Measurements from ENCODE around the gene IL17B. TPM values are rescaled to one million over a fixed set of nuclear protein-coding genes. Genes with fewer than 3 reads are reported as not detected.

The IL17B gene
- total and polyA plus RNA-seq, 2 of the 8 experiments (the other 6 are each of a cell fraction or from before 2014, with no cell fraction given) = 0.18 TPM; not detected in 1

DNA sequence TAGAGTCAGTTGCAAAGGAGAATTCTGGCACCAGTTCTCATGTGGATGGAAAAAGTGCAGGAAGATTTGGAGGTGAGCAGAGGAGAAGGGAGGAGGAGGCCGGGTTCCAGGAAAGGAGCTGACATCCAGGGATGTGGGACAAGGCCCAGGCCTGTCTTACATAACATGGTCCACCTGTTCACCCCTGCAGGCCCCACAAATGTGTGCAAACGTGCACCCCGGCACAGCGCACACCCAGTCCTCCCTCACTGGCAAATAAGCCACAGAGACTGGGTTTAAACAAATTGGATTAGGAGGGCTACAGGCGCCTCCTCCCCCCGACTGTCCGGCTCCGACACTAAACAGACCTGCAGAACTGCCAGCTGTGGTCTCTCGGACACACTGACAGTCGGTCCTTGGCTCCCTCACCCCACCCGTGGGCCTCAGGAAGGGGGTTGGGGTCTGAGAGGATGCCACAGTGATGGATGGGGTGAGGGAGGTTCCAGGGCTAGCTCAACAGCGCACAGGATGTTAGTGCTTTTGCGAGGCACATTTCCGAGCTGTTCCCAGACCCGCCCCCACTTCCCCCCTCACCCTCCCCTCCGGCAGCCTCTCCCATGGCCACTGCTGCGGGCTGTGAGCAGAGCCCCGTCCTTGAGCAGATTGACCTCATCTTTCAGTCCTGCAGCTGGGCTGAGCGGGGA, 43.4 kb upstream of the IL17B start:
- ChIA-PET POLR2A (ENCODE audit: partially characterized antibody) (interaction anchor here (0.6 to 1.3 kb wide), 3 partner anchors 23 to 101 kb away, joined by 3 to 5 read pairs (median 3); no protein-coding TSS in a partner anchor), CTCF (ENCODE audit: partially characterized antibody) (interaction anchor here (0.6 to 8.7 kb wide), 18 partner anchors 7 to 477 kb away, joined by 3 to 133 read pairs (median 4); partner anchors contain the start of gene IL17B)
- Histone ChIP-seq H3K4ac (replicated peaks; ENCODE audit: insufficient read length, low read depth, low read length) (no peak overlapping the region), H2AFZ (ENCODE audit: low read length) (peak overlapping the region; percentile 19; the same call in 1 of the 2 replicates), H3K4me2 (ENCODE audit: insufficient read depth in 1 of 2, low read depth in 2 of 2, low read length in 2 of 2) (no peak overlapping the region), H4K20me1 (replicated peaks in 1 of 2; ENCODE audit: control insufficient read depth in 1 of 2, insufficient read depth in 2 of 2, low read length in 2 of 2) (no peaks in the 10 kb centered on the region), H3K56ac (replicated peaks; ENCODE audit: insufficient read length, low read depth, low read length) (no peak overlapping the region), H3K18ac (ENCODE audit: extremely low read depth, low read length) (no peak overlapping the region), H3K9ac (replicated peaks in 1 of 4; ENCODE audit: extremely low read depth in 1 of 4, low read depth in 3 of 4, low read length in 3 of 4) (no peak overlapping the region), H2BK15ac (ENCODE audit: low read length) (peak overlapping the region; percentile 89; the same call in 1 of the 2 replicates), H4K5ac (ENCODE audit: insufficient read length, low read depth, low read length) (no peak overlapping the region), H3K23ac (ENCODE audit: insufficient read length) (no peak overlapping the region), H3K27me3 (replicated peaks in 1 of 4; ENCODE audit: control insufficient read depth in 3 of 4, extremely low read depth in 1 of 4, insufficient read depth in 3 of 4, low read length in 3 of 4) (no peaks in the 10 kb centered on the region), H3K79me2 (ENCODE audit: control insufficient read depth in 1 of 2, insufficient read depth in 2 of 2, low read length in 2 of 2) (no peaks in the 10 kb centered on the region), H2BK5ac (ENCODE audit: low read depth, low read length) (peak overlapping the region; percentile 24; the same call in 1 of the 2 replicates), H3K79me1 (ENCODE audit: low read depth, low read length) (no peaks in the 10 kb centered on the region), H3K23me2 (ENCODE audit: low read depth, low read length) (no peaks in the 10 kb centered on the region), H3K9me3 (ENCODE audit: insufficient read depth in 2 of 2, low read depth in 1 of 2, low read length in 1 of 2) (no peaks in the 10 kb centered on the region), H3K4me1 (replicated peaks in 1 of 4; ENCODE audit: control insufficient read depth in 3 of 4, insufficient read depth in 4 of 4, low read length in 3 of 4) (peaks cover 13 to 33% (median 20%) of the 10 kb centered on the region in 4 experiments), H3K36me3 (ENCODE audit: control insufficient read depth in 2 of 4, insufficient read depth in 4 of 4, low read length in 3 of 4) (no peaks in the 10 kb centered on the region), H3K4me3 (ENCODE audit: extremely low read depth in 1 of 4, insufficient read depth in 2 of 4, low read depth in 3 of 4, low read length in 4 of 4) (no peak overlapping the region), H2BK120ac (replicated peaks; ENCODE audit: low read depth, low read length) (no peak overlapping the region), H2AK5ac (ENCODE audit: low read depth, low read length) (no peak overlapping the region), H4K91ac (replicated peaks; ENCODE audit: insufficient read length, low read length) (no peak overlapping the region), H2BK12ac (ENCODE audit: low read depth, low read length) (peak overlapping the region; percentile 50; the same call in 1 of the 2 replicates), H3K27ac (ENCODE audit: low read depth, low read length) (no peak overlapping the region), H4K8ac (ENCODE audit: extremely low read depth, insufficient read depth, low read length) (no peak overlapping the region), H2BK20ac (ENCODE audit: low read length) (0 out of 2 replicates have a peak overlapping the region, but pooled peaks have one; percentile 82), H3K14ac (ENCODE audit: insufficient read length) (no peak overlapping the region)
- DNase-seq (ENCODE audit: low read depth in 1 of 2, low spot score in 2 of 2) = no peak
- WGBS, 2 experiments (ENCODE audit: extremely low coverage in 1 of 2, insufficient coverage in 1 of 2, insufficient read length in 1 of 2, insufficient replicate concordance in 2 of 2, low coverage in 1 of 2, low lambda C conversion rate in 2 of 2, missing lambda C conversion rate in 1 of 2) = 76% methylated on average over 15 of the region's 19 CpGs; no CpG with 5 or more reads in 1 of the 2 experiments
- FAIRE-seq = no peak
- TF ChIP-seq, protein P1, sequence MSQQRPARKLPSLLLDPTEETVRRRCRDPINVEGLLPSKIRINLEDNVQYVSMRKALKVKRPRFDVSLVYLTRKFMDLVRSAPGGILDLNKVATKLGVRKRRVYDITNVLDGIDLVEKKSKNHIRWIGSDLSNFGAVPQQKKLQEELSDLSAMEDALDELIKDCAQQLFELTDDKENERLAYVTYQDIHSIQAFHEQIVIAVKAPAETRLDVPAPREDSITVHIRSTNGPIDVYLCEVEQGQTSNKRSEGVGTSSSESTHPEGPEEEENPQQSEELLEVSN (IDR thresholded peaks at IDR 0.05) = no peak
- peak in 1 of 2 experiments; percentile 22; a peak in 1 of 3 replicates for TF ChIP-seq EP300 (IDR thresholded peaks at IDR 0.05; ENCODE audit: borderline replicate concordance in 1 of 2, low read depth in 2 of 2, low read length in 2 of 2)

Data from H1 (cell line).